Osteocyte (in vitro differentiated cells): ENCODE results near the gene RPLP2. TPM values are rescaled to one million over a fixed set of nuclear protein-coding genes. Genes with fewer than 3 reads are reported as not detected.
A peak's percentile ranks its signal among the peaks of the same experiment; 100 is the strongest.

Experiments
- DNase-seq: peaks from one replicate; pipeline ENCODE4 v3.0.0; 2021; ENCODE audit warnings: mixed read lengths; ENCODE audit not compliant: unreplicated experiment; ENCODE audit errors: extremely low spot score
- H3K27ac Mint-ChIP-seq: one replicate; pipeline ENCODE4 v1.8.0; 2021; ENCODE audit warnings: mild to moderate bottlenecking, mixed read lengths; ENCODE audit not compliant: unreplicated experiment
- H3K27me3 Mint-ChIP-seq: one replicate; pipeline ENCODE4 v1.8.0; 2021; ENCODE audit warnings: mixed read lengths; ENCODE audit not compliant: unreplicated experiment
- H3K36me3 Mint-ChIP-seq: one replicate; pipeline ENCODE4 v1.8.0; 2021; ENCODE audit warnings: mixed read lengths; ENCODE audit not compliant: unreplicated experiment
- H3K4me1 Mint-ChIP-seq: one replicate; pipeline ENCODE4 v1.8.0; 2021; ENCODE audit warnings: mixed read lengths; ENCODE audit not compliant: unreplicated experiment
- H3K4me3 Mint-ChIP-seq: one replicate; pipeline ENCODE4 v1.8.0; 2021; ENCODE audit warnings: mild to moderate bottlenecking, moderate library complexity, mixed read lengths; ENCODE audit not compliant: unreplicated experiment
- H3K9me3 Mint-ChIP-seq: one replicate; pipeline ENCODE4 v1.8.0; 2021; ENCODE audit warnings: mixed read lengths; ENCODE audit not compliant: unreplicated experiment
- total RNA-seq: library from RNA; stranded (reverse); gene quantifications from 2 replicates; pipeline ENCODE4 v1.2.1, GENCODE V29; 2021
- TF ChIP-seq, protein P1 (sequence below): fragments of 200-600 bp; sonication (generic); IDR thresholded peaks from 2 replicates; pipeline ENCODE4 v1.5.0; 2021; ENCODE audit warnings: antibody characterized with exemption, mild to moderate bottlenecking, moderate library complexity

The RPLP2 gene
- total RNA-seq, 1 donor from 2014 or later = 1,500 TPM

DNA sequence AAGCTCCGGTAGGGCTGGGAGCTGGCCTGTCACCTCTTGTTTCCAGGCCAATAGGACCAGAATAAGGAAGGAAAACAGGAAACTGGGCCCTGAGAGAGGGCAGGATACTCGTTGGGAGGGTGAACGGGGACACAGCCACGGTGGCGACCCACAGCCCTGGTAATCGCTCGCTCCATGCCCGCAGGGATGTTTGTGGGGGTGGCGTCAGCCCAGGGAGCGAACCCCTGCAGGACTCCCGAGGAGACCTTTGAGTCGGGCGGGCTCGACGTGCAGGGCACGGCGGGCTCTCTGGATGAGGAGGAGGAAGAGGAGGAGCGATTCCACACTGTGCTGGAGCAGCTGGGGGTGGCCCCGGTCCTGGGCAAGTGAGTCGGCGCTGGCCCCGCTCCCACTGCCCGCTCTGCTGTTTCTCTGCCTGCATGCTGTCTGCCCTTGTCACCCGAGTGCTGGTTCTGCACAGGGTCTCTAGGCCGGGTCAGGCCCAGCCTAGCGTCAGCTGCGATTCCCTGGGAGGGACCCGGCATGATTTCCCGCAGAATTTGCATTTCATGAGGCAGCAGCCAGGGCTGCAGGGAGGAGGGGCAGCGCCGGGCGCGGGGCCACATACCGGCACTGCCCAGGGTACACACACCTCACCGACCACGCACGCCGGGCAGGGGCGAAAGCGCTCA, 19.5 kb downstream of the RPLP2 start:
- Mint-ChIP-seq H3K36me3 (peaks cover 7% of the 10 kb centered on the region), H3K4me1 (peaks cover 56% of the 10 kb centered on the region), H3K27ac (peak overlapping the region; percentile 54), H3K27me3 (no peaks in the 10 kb centered on the region), H3K9me3 (no peaks in the 10 kb centered on the region), H3K4me3 (peak overlapping the region; percentile 58)
- no peak for DNase-seq
- TF ChIP-seq, protein P1, sequence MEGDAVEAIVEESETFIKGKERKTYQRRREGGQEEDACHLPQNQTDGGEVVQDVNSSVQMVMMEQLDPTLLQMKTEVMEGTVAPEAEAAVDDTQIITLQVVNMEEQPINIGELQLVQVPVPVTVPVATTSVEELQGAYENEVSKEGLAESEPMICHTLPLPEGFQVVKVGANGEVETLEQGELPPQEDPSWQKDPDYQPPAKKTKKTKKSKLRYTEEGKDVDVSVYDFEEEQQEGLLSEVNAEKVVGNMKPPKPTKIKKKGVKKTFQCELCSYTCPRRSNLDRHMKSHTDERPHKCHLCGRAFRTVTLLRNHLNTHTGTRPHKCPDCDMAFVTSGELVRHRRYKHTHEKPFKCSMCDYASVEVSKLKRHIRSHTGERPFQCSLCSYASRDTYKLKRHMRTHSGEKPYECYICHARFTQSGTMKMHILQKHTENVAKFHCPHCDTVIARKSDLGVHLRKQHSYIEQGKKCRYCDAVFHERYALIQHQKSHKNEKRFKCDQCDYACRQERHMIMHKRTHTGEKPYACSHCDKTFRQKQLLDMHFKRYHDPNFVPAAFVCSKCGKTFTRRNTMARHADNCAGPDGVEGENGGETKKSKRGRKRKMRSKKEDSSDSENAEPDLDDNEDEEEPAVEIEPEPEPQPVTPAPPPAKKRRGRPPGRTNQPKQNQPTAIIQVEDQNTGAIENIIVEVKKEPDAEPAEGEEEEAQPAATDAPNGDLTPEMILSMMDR = no peak

DNA sequence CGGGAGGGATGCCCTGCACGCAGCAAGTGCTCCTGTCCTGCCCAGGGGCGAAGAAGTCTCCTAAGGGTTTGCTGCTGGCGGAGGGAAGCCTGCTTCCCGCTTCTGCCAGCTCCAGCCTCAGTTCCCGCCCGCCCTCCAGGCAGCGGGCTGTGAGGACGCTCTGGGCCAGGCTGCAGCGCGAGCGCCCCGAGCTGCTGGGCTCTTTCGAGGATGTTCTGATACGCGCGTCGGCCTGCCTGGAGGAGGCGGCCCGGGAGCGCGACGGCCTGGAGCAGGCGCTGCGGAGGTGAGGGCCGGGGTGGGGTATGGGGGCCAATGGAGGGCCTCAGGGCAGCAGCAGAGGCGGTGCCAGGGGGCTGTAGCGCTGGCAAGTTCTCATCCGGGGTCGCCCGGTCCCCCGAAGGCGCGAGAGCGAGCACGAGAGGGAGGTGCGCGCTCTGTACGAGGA, 20.1 kb downstream of the RPLP2 start:
- H3K36me3 Mint-ChIP-seq = peaks cover 5% of the 10 kb centered on the region
- H3K9me3 Mint-ChIP-seq = no peaks in the 10 kb centered on the region
- H3K4me3 Mint-ChIP-seq = peak overlapping the region; percentile 58
- peaks cover 62% of the 10 kb centered on the region for H3K4me1 Mint-ChIP-seq
- peak overlapping the region; percentile 54 for H3K27ac Mint-ChIP-seq
- no peaks in the 10 kb centered on the region for H3K27me3 Mint-ChIP-seq
- no peak for DNase-seq
- TF ChIP-seq, protein P1 = no peak

DNA sequence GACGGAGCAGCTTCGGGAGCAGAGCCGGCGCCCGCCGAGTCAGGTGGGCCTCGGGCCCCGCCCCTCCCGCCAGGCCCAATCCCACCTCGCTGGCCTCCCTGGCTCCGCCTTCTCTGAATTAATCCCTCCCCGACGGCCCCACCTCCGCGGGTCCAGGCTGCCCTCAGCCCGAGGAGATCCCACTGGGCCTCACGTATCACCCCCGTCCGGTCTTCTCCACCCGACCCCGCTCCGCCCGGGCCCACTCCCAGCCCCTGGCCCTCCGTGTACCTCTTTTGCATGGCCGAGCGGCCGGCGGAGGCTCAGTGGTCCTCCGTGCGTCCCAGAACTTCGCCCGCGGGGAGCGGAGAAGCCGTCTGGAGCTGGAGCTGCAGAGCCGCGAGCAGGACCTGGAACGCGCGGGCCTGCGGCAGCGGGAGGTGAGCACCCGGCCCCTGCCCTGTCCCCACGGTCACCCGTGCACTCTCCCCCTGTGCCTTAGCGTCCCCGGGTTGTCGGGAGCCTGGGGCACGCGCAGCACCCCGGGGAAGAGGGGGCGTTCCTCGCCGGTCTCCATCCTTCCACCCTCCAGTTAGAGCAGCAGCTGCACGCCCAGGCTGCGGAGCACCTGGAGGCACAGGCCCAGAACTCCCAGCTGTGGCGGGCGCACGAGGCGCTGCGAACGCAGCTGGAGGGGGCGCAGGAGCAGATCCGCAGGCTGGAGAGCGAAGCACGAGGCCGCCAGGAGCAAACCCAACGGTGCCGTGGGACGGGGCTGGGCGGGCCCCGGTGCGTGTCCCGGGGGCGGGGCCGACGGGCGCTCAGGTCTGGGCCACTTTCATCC, 20.7 kb downstream of the RPLP2 start:
- H3K4me3 Mint-ChIP-seq = peak overlapping the region; percentile 58
- peaks cover 67% of the 10 kb centered on the region for H3K4me1 Mint-ChIP-seq
- no peak for DNase-seq
- no peaks in the 10 kb centered on the region for H3K9me3 Mint-ChIP-seq
- H3K36me3 Mint-ChIP-seq = no peaks in the 10 kb centered on the region
- no peaks in the 10 kb centered on the region for H3K27me3 Mint-ChIP-seq
- no peak overlapping the region for H3K27ac Mint-ChIP-seq
- TF ChIP-seq, protein P1 = no peak

DNA sequence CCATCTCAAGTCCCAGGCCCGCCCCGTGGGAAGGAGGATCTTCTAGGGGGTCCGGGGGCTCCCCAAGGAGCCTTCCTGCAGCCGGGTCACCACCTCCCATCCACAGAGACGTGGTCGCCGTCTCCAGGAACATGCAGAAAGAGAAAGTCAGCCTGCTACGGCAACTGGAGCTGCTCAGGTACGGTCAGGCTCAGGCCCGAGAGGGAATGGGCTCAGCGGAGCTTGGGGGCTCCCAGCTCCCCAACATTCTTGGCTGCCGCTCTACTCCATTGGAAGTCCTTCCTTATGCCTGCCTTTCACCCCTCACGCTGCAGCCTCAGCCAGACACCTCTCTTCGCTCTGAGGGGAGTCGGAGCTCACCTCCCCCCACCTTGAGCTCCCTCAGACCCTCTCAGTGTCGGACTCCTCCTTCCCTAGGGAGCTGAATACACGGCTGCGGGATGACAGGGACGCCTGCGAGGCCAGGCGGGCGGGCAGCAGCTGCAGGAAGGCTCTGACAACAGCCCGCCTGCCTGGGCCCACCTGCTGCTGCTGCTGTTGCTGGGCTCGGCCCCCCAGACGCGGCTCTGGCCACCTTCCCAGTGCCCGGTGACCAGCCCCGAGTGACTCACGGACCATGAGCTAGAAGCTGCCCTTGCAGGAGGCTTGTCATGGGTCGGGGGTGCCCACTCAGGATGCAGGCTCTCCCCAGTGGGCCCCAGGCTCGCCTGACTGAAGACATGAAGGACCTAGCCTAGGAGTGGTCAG, 21.5 kb downstream of the RPLP2 start:
- Mint-ChIP-seq H3K4me1 (peaks cover 67% of the 10 kb centered on the region), H3K36me3 (no peaks in the 10 kb centered on the region), H3K9me3 (no peaks in the 10 kb centered on the region), H3K4me3 (peak overlapping the region; percentile 62), H3K27me3 (no peaks in the 10 kb centered on the region), H3K27ac (peak overlapping the region; percentile 23)
- TF ChIP-seq, protein P1 = no peak
- no peak for DNase-seq
